HL-60 (cell line): ENCODE results near the gene PTPRQ.

ENCODE experiments used
- DNase-seq, 2 experiments: peaks; one replicate each; pipeline ENCODE4 v3.0.0-alpha.2; 2010 to 2020; ENCODE audit warnings: low read depth in 1 of 2, low spot score in 1 of 2
- H3K27ac ChIP-seq: fragments of 250-450 bp; sonication (Bioruptor Pico); replicated peaks from 2 replicates; pipeline ENCODE4 v1.5.1; 2020; ENCODE audit warnings: mild to moderate bottlenecking, moderate library complexity
- H3K27me3 ChIP-seq: fragments of 250-450 bp; sonication (Bioruptor Pico); 2 replicates; pipeline ENCODE4 v1.5.1; 2021; ENCODE audit warnings: mild to moderate bottlenecking, moderate library complexity; ENCODE audit not compliant: insufficient read depth, poor library complexity, severe bottlenecking
- H3K4me3 ChIP-seq: replicated peaks from 2 replicates; pipeline ENCODE4 v1.5.1; 2011; ENCODE audit warnings: mild to moderate bottlenecking, control low read depth, low read length; ENCODE audit not compliant: insufficient read depth
- GABPA ChIP-seq: IDR thresholded peaks from 2 replicates; pipeline ENCODE4 v1.6.1; 2012; ENCODE audit warnings: low read depth
- POLR2AphosphoS5 ChIP-seq: IDR thresholded peaks from 2 replicates; pipeline ENCODE4 v1.6.1; 2012; ENCODE audit warnings: low read depth
- SPI1 ChIP-seq: IDR thresholded peaks from 2 replicates; pipeline ENCODE4 v1.6.1; 2012; ENCODE audit warnings: low read depth, mild to moderate bottlenecking, borderline replicate concordance
- TF ChIP-seq, protein P1 (sequence below): IDR thresholded peaks from 2 replicates; pipeline ENCODE4 v1.6.1; 2012; ENCODE audit warnings: low read depth; ENCODE audit not compliant: insufficient replicate concordance
- TF ChIP-seq, protein P2 (sequence below): IDR thresholded peaks from one replicate; pipeline ENCODE4 v1.5.1; 2011; ENCODE audit warnings: low read length, control low read depth, inconsistent platforms; ENCODE audit not compliant: insufficient read depth

Gene PTPRQ

DNA sequence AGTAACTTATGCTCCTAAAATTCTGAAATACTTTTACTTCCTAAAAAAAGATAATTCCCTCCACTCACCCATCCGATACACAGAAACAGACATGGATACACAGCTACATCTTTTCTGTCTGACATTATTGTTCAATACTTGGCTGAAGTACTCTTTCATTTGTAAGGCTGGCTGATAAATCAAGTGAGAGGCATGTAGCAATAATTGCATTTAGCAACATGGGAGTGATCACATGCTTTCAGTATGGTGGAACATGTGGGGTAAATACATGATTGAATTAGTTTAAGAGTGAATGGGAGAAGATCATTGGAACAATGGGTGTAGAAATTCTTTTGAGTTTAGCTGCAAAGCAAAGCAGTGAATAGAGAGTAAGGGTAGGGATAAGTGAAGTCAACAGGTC lies 25.6 kb downstream of the PTPRQ start:
- Histone ChIP-seq H3K27ac (no peak overlapping the region), H3K4me3 (no peak overlapping the region), H3K27me3 (no peaks in the 10 kb centered on the region)
- no peak for DNase-seq
- TF ChIP-seq, protein P1, sequence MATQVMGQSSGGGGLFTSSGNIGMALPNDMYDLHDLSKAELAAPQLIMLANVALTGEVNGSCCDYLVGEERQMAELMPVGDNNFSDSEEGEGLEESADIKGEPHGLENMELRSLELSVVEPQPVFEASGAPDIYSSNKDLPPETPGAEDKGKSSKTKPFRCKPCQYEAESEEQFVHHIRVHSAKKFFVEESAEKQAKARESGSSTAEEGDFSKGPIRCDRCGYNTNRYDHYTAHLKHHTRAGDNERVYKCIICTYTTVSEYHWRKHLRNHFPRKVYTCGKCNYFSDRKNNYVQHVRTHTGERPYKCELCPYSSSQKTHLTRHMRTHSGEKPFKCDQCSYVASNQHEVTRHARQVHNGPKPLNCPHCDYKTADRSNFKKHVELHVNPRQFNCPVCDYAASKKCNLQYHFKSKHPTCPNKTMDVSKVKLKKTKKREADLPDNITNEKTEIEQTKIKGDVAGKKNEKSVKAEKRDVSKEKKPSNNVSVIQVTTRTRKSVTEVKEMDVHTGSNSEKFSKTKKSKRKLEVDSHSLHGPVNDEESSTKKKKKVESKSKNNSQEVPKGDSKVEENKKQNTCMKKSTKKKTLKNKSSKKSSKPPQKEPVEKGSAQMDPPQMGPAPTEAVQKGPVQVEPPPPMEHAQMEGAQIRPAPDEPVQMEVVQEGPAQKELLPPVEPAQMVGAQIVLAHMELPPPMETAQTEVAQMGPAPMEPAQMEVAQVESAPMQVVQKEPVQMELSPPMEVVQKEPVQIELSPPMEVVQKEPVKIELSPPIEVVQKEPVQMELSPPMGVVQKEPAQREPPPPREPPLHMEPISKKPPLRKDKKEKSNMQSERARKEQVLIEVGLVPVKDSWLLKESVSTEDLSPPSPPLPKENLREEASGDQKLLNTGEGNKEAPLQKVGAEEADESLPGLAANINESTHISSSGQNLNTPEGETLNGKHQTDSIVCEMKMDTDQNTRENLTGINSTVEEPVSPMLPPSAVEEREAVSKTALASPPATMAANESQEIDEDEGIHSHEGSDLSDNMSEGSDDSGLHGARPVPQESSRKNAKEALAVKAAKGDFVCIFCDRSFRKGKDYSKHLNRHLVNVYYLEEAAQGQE = no peak
- TF ChIP-seq SPI1 (no peak), POLR2AphosphoS5 (no peak), GABPA (no peak)
- TF ChIP-seq, protein P2, sequence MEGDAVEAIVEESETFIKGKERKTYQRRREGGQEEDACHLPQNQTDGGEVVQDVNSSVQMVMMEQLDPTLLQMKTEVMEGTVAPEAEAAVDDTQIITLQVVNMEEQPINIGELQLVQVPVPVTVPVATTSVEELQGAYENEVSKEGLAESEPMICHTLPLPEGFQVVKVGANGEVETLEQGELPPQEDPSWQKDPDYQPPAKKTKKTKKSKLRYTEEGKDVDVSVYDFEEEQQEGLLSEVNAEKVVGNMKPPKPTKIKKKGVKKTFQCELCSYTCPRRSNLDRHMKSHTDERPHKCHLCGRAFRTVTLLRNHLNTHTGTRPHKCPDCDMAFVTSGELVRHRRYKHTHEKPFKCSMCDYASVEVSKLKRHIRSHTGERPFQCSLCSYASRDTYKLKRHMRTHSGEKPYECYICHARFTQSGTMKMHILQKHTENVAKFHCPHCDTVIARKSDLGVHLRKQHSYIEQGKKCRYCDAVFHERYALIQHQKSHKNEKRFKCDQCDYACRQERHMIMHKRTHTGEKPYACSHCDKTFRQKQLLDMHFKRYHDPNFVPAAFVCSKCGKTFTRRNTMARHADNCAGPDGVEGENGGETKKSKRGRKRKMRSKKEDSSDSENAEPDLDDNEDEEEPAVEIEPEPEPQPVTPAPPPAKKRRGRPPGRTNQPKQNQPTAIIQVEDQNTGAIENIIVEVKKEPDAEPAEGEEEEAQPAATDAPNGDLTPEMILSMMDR = no peak

DNA sequence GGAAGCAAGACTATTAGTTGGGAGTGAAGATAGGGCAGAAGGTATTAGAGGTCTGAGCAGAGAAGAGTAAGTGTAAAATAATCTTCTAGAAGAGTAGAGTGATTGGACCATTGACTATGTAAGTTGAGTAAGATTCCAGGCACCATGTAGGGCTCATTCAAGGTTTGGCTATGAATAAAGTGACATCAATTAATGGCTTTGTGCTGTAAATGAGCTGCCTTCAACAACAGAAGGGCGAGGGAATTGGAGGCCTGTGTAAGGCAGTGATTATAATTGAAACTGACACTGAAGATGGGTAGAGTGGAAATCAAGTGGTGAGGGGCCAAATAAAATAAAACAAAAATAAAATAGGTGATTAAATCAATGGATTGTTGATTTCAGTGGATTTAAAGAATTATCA lies 26.4 kb downstream of the PTPRQ start:
- H3K4me3 ChIP-seq = no peak overlapping the region
- no peak overlapping the region for H3K27ac ChIP-seq
- DNase-seq = no peak
- TF ChIP-seq GABPA (no peak), POLR2AphosphoS5 (no peak), SPI1 (no peak)
- TF ChIP-seq, protein P2 = no peak
- TF ChIP-seq, protein P1 = no peak
- no peaks in the 10 kb centered on the region for H3K27me3 ChIP-seq

DNA sequence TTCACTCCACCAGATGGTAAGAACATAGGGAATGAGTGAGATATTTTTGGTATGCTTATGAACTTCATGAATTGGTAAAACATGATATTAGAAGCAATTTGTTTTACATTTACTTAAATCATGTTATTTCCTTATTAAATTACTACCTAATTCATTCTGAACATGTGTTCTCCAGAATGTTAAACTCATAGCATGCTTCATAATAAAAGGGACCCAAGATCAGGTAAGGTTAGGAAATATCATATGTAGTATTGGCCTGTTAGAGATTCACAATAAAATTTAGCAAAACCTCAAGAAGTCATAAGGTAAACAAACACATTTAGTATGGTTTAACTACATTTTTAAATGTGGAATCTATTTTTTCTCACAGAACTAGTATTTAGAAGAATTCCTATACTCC lies 28.2 kb downstream of the PTPRQ start:
- no peak for DNase-seq
- TF ChIP-seq, protein P1 = no peak
- TF ChIP-seq SPI1 = no peak
- TF ChIP-seq, protein P2 = no peak
- TF ChIP-seq POLR2AphosphoS5 = no peak
- H3K27me3 ChIP-seq = no peaks in the 10 kb centered on the region
- H3K4me3 ChIP-seq = no peak overlapping the region
- H3K27ac ChIP-seq = no peak overlapping the region
